HUES48 (cell line): ENCODE results near the gene COL11A1.

Experiments used
- H3K27ac ChIP-seq: one replicate; pipeline ENCODE4 v1.7.0; 2013; ENCODE audit warnings: low read depth, low read length, inconsistent platforms
- H3K27me3 ChIP-seq: 2 replicates; pipeline ENCODE4 v1.6.1; 2013; ENCODE audit warnings: mild to moderate bottlenecking, low read length; ENCODE audit not compliant: control insufficient read depth, insufficient read depth
- H3K36me3 ChIP-seq: 2 replicates; pipeline ENCODE4 v1.6.1; 2013; ENCODE audit warnings: low read length; ENCODE audit not compliant: control insufficient read depth, insufficient read depth
- H3K4me1 ChIP-seq: 2 replicates; pipeline ENCODE4 v1.6.1; 2013; ENCODE audit warnings: mild to moderate bottlenecking, low read length; ENCODE audit not compliant: control insufficient read depth, insufficient read depth
- H3K4me3 ChIP-seq: 2 replicates; pipeline ENCODE4 v1.5.1; 2013; ENCODE audit warnings: mild to moderate bottlenecking, low read depth, low read length
- H3K9ac ChIP-seq: 2 replicates; pipeline ENCODE4 v1.6.1; 2013; ENCODE audit warnings: mild to moderate bottlenecking, low read depth, low read length, moderate library complexity
- H3K9me3 ChIP-seq: 2 replicates; pipeline ENCODE4 v1.6.1; 2013; ENCODE audit warnings: low read length; ENCODE audit not compliant: control insufficient read depth, insufficient read depth

Gene COL11A1

GRCh38 chr1:102872097-102872496 lies 236.2 kb downstream of the COL11A1 start:
- no peak overlapping the region for H3K27ac ChIP-seq
- no peaks in the 10 kb centered on the region for H3K27me3 ChIP-seq
- peaks cover 34% of the 10 kb centered on the region for H3K9me3 ChIP-seq
- no peak overlapping the region for H3K4me3 ChIP-seq
- H3K4me1 ChIP-seq = no peaks in the 10 kb centered on the region
- no peak overlapping the region for H3K9ac ChIP-seq
- no peaks in the 10 kb centered on the region for H3K36me3 ChIP-seq

GRCh38 chr1:102863704-102864103 lies 244.6 kb downstream of the COL11A1 start:
- Histone ChIP-seq H3K9ac (no peak overlapping the region), H3K4me3 (no peak overlapping the region; the same call in 1 of the 2 replicates), H3K27me3 (no peaks in the 10 kb centered on the region), H3K4me1 (peaks cover 21% of the 10 kb centered on the region), H3K27ac (no peak overlapping the region), H3K9me3 (peaks cover 8% of the 10 kb centered on the region; the same call in 1 of the 2 replicates), H3K36me3 (no peaks in the 10 kb centered on the region)

DNA sequence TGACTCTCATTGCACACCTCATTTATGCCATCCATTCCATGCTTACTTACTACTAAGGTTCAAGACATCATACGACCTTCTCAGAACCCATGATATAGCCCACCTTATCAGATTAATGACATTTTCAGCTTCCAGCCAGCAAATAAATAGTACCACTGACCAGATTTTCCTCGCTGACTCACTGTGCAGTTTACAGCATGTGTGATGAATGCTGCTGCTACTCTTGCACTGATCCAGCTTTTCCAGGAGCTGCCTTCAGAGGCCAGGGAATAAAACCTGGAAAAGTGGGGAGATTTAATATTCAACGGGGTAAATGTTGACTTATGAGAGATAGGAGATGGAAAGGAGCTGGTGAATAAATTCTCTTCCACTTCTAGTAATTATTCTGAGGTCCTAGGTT lies 247.1 kb downstream of the COL11A1 start:
- Histone ChIP-seq H3K4me1 (peaks cover 21% of the 10 kb centered on the region), H3K9ac (no peak overlapping the region), H3K9me3 (no peaks in the 10 kb centered on the region), H3K4me3 (no peak overlapping the region), H3K27me3 (no peaks in the 10 kb centered on the region), H3K27ac (no peak overlapping the region), H3K36me3 (no peaks in the 10 kb centered on the region)

DNA sequence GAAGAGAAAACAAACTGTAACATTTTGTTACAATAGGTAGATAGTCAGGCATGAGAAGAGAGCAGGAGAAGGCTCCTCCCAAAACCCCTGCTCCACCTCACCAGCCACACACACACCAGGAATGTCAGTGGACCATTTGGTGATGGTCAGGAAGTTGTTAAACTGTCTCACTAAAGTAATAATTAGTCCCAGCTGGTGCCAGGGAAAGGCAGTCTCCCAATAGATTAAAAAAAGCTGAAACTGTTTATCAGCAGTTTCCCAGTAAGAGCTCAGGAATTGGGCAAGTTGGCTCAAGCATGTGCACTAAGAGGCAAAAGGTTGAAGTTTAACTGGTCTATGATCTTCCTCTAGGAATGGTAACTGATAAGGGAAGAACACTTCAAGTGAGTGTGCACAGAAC lies 249.6 kb downstream of the COL11A1 start:
- H3K9me3 ChIP-seq = 0 out of 2 replicates have a peak, but pooled peaks cover 3% of the 10 kb centered on the region
- no peaks in the 10 kb centered on the region for H3K27me3 ChIP-seq
- H3K9ac ChIP-seq = no peak overlapping the region
- H3K4me1 ChIP-seq = peaks cover 3% of the 10 kb centered on the region
- H3K36me3 ChIP-seq = no peaks in the 10 kb centered on the region
- H3K4me3 ChIP-seq = no peak overlapping the region
- no peak overlapping the region for H3K27ac ChIP-seq

GRCh38 chr1:102857251-102857650 lies 251.1 kb downstream of the COL11A1 start:
- Histone ChIP-seq H3K4me3 (no peak overlapping the region), H3K36me3 (no peaks in the 10 kb centered on the region), H3K27ac (no peak overlapping the region), H3K4me1 (no peaks in the 10 kb centered on the region), H3K9ac (no peak overlapping the region), H3K27me3 (no peaks in the 10 kb centered on the region), H3K9me3 (0 out of 2 replicates have a peak, but pooled peaks cover 3% of the 10 kb centered on the region)

- Histone ChIP-seq H3K4me1 (no peaks in the 10 kb centered on the region), H3K4me3 (no peak overlapping the region), H3K27me3 (no peaks in the 10 kb centered on the region), H3K36me3 (no peaks in the 10 kb centered on the region), H3K9me3 (0 out of 2 replicates have a peak, but pooled peaks cover 3% of the 10 kb centered on the region), H3K27ac (no peak overlapping the region), H3K9ac (no peak overlapping the region)
These were observed 254.6 kb downstream of the COL11A1 start for GRCh38 chr1:102853701-102854187.

DNA sequence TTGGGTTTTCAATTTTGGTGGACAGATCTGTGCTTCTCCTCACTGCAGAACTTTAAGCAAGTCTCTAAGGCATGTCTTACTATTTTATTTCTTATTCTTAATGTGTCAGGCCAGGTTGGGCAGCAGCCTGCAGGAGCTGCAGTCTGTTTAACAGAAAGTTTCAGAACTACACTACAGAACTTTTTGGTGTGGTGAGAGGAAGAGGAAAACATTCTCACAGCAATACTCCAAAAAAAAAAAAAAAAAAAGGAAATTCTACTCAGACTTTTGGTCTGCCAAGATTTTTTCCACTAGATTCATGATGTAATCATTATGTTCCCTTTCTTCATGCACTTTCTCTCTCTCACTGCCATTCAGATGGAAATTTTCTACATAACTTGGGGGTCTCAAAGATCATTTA lies 255.2 kb downstream of the COL11A1 start:
- no peak overlapping the region for H3K9ac ChIP-seq
- H3K27me3 ChIP-seq = no peaks in the 10 kb centered on the region
- H3K4me3 ChIP-seq = no peak overlapping the region
- no peaks in the 10 kb centered on the region for H3K4me1 ChIP-seq
- 0 out of 2 replicates have a peak, but pooled peaks cover 3% of the 10 kb centered on the region for H3K9me3 ChIP-seq
- H3K27ac ChIP-seq = no peak overlapping the region
- no peaks in the 10 kb centered on the region for H3K36me3 ChIP-seq

- Histone ChIP-seq H3K36me3 (no peaks in the 10 kb centered on the region), H3K4me1 (no peaks in the 10 kb centered on the region), H3K4me3 (no peak overlapping the region), H3K9me3 (0 out of 2 replicates have a peak, but pooled peaks cover 3% of the 10 kb centered on the region), H3K9ac (no peak overlapping the region), H3K27me3 (no peaks in the 10 kb centered on the region), H3K27ac (no peak overlapping the region)
These were observed 255.7 kb downstream of the COL11A1 start for GRCh38 chr1:102852613-102853012.

DNA sequence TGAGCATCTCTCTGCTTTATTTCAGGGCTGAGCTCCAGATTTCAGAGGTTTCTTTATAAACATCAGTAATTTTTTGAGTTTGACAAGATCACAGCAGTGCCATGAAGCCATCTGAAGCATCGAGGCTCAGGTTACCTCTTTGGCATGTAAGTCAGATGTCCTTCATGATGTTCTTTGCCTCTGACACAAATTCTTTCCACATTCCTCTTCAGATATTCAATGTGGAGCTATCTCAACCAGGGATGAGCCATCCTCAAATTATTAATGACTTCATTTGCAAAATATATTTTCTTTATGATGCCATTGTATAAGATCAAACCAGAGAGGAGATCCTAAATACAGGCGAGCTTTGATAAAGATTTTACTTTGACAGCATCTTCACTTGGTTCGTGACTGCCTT lies 256.7 kb downstream of the COL11A1 start:
- no peaks in the 10 kb centered on the region for H3K36me3 ChIP-seq
- 0 out of 2 replicates have a peak, but pooled peaks cover 3% of the 10 kb centered on the region for H3K9me3 ChIP-seq
- H3K27ac ChIP-seq = no peak overlapping the region
- no peaks in the 10 kb centered on the region for H3K27me3 ChIP-seq
- H3K9ac ChIP-seq = no peak overlapping the region
- no peak overlapping the region for H3K4me3 ChIP-seq
- no peaks in the 10 kb centered on the region for H3K4me1 ChIP-seq

DNA sequence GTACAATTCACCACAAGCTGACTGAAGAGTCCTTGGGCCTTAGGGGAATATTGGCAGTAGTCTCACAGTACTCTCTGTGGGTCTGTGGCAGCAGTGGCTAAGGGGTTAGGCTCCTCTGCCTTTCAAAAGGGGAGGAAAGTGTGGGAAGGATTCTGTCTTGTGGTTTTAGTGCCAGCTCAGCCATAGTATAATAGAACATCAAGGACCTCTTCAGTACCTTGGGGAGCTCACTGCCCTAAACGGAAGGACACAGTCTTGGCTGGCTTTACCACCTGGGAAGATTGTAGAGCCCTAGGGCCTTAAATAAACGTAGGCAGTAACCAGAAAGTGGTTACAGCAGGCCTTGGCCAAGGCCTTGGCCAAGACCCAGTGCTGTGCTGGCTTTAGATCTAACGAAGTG lies 265.7 kb downstream of the COL11A1 start:
- no peaks in the 10 kb centered on the region for H3K36me3 ChIP-seq
- no peak overlapping the region for H3K9ac ChIP-seq
- H3K4me3 ChIP-seq = no peak overlapping the region
- no peaks in the 10 kb centered on the region for H3K27me3 ChIP-seq
- H3K9me3 ChIP-seq = no peaks in the 10 kb centered on the region
- H3K27ac ChIP-seq = no peak overlapping the region
- H3K4me1 ChIP-seq = no peaks in the 10 kb centered on the region

- no peaks in the 10 kb centered on the region for H3K4me1 ChIP-seq
- H3K4me3 ChIP-seq = no peak overlapping the region
- no peaks in the 10 kb centered on the region for H3K36me3 ChIP-seq
- H3K27me3 ChIP-seq = no peaks in the 10 kb centered on the region
- no peak overlapping the region for H3K9ac ChIP-seq
- no peaks in the 10 kb centered on the region for H3K9me3 ChIP-seq
- no peak overlapping the region for H3K27ac ChIP-seq
These were observed 267.6 kb downstream of the COL11A1 start for GRCh38 chr1:102840741-102841140.
